SK-MEL-5 (cell line): ENCODE results near the gene UHMK1. TPM values are rescaled to one million over a fixed set of nuclear protein-coding genes. Genes with fewer than 3 reads are reported as not detected.

ENCODE experiments used
- small RNA-seq, 2 experiments: library from RNA; depleted of rRNA; stranded (forward); fragments of <200 nt; gene quantifications; one replicate each; pipeline ENCODE3, GENCODE V24; 2014
- total RNA-seq: library from RNA; depleted of rRNA; stranded (reverse); fragments of >200 nt; shearing (Covaris generic); gene quantifications from 2 replicates; pipeline ENCODE4 v1.2.3, GENCODE V29; 2014; rRNA removed

The UHMK1 gene
- total RNA-seq, 1 experiment from 2014 or later = 93.8 TPM

Small RNAs within 50 kb of the gene (small RNA-seq; reads per million reads assigned to genes)
- gene UQCRBP2 = 0 reads per million in 2 experiments

Other genes with a start within 250 kb of the UHMK1 start
- 0.32 TPM in 1 of 2 replicates, not detected in the other for gene SPATA46, start 121.0 kb upstream of the UHMK1 start, total RNA-seq
- gene C1orf226, start 116.1 kb upstream of the UHMK1 start, total RNA-seq = 1.2 and 1.8 TPM in 2 replicates
- gene SH2D1B, start 85.7 kb upstream of the UHMK1 start, total RNA-seq = not detected in 2 replicates
- 33.9 and 38.3 TPM in 2 replicates for gene UAP1, start 63.9 kb downstream of the UHMK1 start, total RNA-seq
- gene DDR2, start 134.6 kb downstream of the UHMK1 start, total RNA-seq = 31.2 and 32.8 TPM in 2 replicates